Regular cardiac myocyte (primary cell): Measurements from ENCODE around the gene SLC6A16. TPM values are rescaled to one million over a fixed set of nuclear protein-coding genes. Genes with fewer than 3 reads are reported as not detected.

Experiments
- total RNA-seq: library from RNA; depleted of rRNA; stranded (reverse); fragments of >200 nt; gene quantifications from 2 replicates; pipeline ENCODE4 v1.2.3, GENCODE V29; 2014

SLC6A16 gene
- total RNA-seq, result 0.38 and 0.56 TPM in 2 replicates

GRCh38 chr19:49324801-49325576 lies at the start of gene SLC6A16:
Gene SLC6A16 (minus strand): TSS chr19:49325191. CDS start chr19:49311347, 13,844 bp downstream.

DNA sequence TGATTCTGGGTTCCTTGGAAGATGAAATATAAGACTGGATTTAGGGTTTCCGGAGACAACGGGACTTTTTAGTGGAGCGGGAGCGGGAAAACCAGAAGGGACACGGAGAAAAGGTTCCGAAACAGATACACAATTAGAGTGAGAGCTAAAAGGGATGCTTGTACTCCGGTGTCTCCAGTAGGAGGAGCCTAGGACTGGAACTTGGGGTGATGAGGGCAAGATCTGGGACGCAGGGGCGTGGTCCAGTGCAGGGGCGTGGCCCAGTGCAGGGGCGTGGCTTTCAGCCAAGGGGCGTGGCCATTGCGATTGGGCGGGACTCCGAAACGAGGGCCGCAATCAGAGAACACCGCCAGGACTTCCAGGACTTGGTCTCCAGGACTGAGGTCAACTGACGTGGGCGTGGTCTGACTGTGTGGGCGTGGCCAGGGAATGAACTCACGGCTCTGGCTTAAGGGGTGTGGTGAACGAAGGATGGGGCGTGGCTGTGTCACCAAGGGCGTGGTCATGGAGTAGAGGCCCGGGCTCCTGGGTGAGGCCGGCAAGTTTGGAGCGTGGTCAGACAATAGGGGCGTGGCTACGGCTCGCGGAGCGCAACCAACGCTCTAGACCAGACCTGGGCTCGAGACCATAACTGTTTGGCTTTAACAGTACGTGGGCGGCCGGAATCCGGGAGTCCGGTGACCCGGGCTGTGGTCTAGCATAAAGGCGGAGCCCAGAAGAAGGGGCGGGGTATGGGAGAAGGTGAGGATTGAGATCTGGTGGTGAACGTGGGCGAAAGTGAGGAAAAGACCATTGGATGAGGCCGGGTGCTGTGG lies 38.5 kb upstream of the SLC6A16 start, which contains the start of gene DKKL1:
Gene DKKL1, plus strand, starts transcription at position 610 of the 815 bp plus-strand sequence. Its CDS starts 122 bp downstream, at position 732.

GRCh38 chr19:49362048-49362928 lies 37.3 kb upstream of the SLC6A16 start, which contains the start of gene TEAD2:
Gene TEAD2 (minus strand): TSS chr19:49362416. CDS start chr19:49360075, 2,341 bp downstream.

GRCh38 chr19:49335071-49335783 lies 10.2 kb upstream of the SLC6A16 start, which contains the start of gene CD37:
Gene CD37 (plus strand): TSS chr19:49335406. CDS start chr19:49335541, 135 bp downstream.

Other genes starting within 250 kb of the SLC6A16 start
- 89.1 and 130 TPM in 2 replicates for gene SNRNP70, start 239.7 kb downstream of the SLC6A16 start, total RNA-seq
- 9.9 and 11.1 TPM in 2 replicates for gene LIN7B, start 210.8 kb downstream of the SLC6A16 start, total RNA-seq
- 0.58 and 0.85 TPM in 2 replicates for gene C19orf73, start 206.0 kb downstream of the SLC6A16 start, total RNA-seq
- gene PPFIA3, start 205.6 kb downstream of the SLC6A16 start, total RNA-seq, result 1.7 and 4.5 TPM in 2 replicates
- gene HRC, start 169.8 kb downstream of the SLC6A16 start, total RNA-seq, result under 0.01 and 1.4 TPM in 2 replicates
- gene TRPM4, start 167.4 kb downstream of the SLC6A16 start, total RNA-seq, result 14.9 and 18.0 TPM in 2 replicates
- 0.28 TPM in 1 of 2 replicates, not detected in the other for gene CD37, start 10.2 kb upstream of the SLC6A16 start, total RNA-seq
- 14.7 and 25.9 TPM in 2 replicates for gene TEAD2, start 37.2 kb upstream of the SLC6A16 start, total RNA-seq
- not detected in 2 replicates for gene DKKL1, start 38.7 kb upstream of the SLC6A16 start, total RNA-seq
- gene KASH5, start 63.1 kb upstream of the SLC6A16 start, total RNA-seq, result not detected in 2 replicates
- gene PTH2, start 98.2 kb upstream of the SLC6A16 start, total RNA-seq, result not detected in 2 replicates
- not detected in 2 replicates for gene GFY, start 100.2 kb upstream of the SLC6A16 start, total RNA-seq
- gene SLC17A7, start 116.3 kb upstream of the SLC6A16 start, total RNA-seq, result 0.19 and 1.1 TPM in 2 replicates
- gene PIH1D1, start 126.6 kb upstream of the SLC6A16 start, total RNA-seq, result 133 and 157 TPM in 2 replicates
- gene ALDH16A1, start 128.0 kb upstream of the SLC6A16 start, total RNA-seq, result 17.2 and 59.2 TPM in 2 replicates
- gene FLT3LG, start 149.0 kb upstream of the SLC6A16 start, total RNA-seq, result 1.5 and 3.4 TPM in 2 replicates
- gene RPL13A, start 162.4 kb upstream of the SLC6A16 start, total RNA-seq, result 2,978 and 3,842 TPM in 2 replicates
- 3,515 and 5,692 TPM in 2 replicates for gene RPS11, start 171.2 kb upstream of the SLC6A16 start, total RNA-seq
- gene FCGRT, start 187.5 kb upstream of the SLC6A16 start, total RNA-seq, result 19.0 and 69.3 TPM in 2 replicates
- gene RCN3, start 202.8 kb upstream of the SLC6A16 start, total RNA-seq, result 198 and 257 TPM in 2 replicates